WERI-Rb-1 (cell line): ENCODE measurements around the gene IRX5.

Experiments used
- DNase-seq: peaks from one replicate; pipeline ENCODE4 v3.0.0-alpha.2; 2020
- H3K27ac ChIP-seq: fragments of 250-450 bp; sonication (Bioruptor Pico); 2 replicates; pipeline ENCODE4 v1.5.1; 2020; ENCODE audit warnings: mild to moderate bottlenecking, moderate library complexity
- H3K27me3 ChIP-seq: fragments of 250-450 bp; sonication (Bioruptor Pico); 2 replicates; pipeline ENCODE4 v1.5.1; 2021; ENCODE audit warnings: mild to moderate bottlenecking, low read depth, moderate library complexity; ENCODE audit not compliant: insufficient read depth, severe bottlenecking
- H3K36me3 ChIP-seq: fragments of 250-450 bp; sonication (Bioruptor Pico); 2 replicates; pipeline ENCODE4 v1.5.1; 2020; ENCODE audit warnings: mild to moderate bottlenecking, moderate library complexity
- H3K4me3 ChIP-seq: 2 replicates; pipeline ENCODE4 v1.5.1; 2011; ENCODE audit warnings: low read depth, mild to moderate bottlenecking, control low read depth, low read length
- H3K9me3 ChIP-seq: fragments of 250-450 bp; sonication (Bioruptor Pico); 2 replicates; pipeline ENCODE4 v1.5.1; 2021; ENCODE audit warnings: mild to moderate bottlenecking, moderate library complexity; ENCODE audit not compliant: severe bottlenecking
- TF ChIP-seq, protein P1 (sequence below): IDR thresholded peaks from 2 replicates; pipeline ENCODE4 v1.5.1; 2011; ENCODE audit warnings: low read depth, mild to moderate bottlenecking, control low read depth, inconsistent platforms, low read length

The IRX5 gene

DNA sequence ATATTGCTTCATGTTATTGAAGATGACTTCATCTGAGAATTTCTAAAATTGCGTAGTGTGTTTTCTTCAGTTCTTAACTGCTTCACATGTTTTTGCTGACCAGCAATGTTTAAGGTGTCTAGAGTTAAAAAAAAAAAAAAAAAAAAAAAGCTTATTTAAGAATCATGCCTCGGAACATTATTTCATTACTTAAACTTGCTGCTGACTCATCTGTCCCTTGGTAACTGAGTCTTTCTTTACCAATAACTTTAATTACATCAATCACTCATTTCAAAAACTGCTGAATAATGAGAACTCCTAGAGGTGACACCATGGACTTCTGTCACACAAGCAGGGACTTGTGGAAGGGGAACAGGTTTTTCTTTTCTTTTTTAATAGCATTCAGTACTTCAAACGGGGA, 16.2 kb downstream of the IRX5 start:
- TF ChIP-seq, protein P1, sequence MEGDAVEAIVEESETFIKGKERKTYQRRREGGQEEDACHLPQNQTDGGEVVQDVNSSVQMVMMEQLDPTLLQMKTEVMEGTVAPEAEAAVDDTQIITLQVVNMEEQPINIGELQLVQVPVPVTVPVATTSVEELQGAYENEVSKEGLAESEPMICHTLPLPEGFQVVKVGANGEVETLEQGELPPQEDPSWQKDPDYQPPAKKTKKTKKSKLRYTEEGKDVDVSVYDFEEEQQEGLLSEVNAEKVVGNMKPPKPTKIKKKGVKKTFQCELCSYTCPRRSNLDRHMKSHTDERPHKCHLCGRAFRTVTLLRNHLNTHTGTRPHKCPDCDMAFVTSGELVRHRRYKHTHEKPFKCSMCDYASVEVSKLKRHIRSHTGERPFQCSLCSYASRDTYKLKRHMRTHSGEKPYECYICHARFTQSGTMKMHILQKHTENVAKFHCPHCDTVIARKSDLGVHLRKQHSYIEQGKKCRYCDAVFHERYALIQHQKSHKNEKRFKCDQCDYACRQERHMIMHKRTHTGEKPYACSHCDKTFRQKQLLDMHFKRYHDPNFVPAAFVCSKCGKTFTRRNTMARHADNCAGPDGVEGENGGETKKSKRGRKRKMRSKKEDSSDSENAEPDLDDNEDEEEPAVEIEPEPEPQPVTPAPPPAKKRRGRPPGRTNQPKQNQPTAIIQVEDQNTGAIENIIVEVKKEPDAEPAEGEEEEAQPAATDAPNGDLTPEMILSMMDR = no peak

DNA sequence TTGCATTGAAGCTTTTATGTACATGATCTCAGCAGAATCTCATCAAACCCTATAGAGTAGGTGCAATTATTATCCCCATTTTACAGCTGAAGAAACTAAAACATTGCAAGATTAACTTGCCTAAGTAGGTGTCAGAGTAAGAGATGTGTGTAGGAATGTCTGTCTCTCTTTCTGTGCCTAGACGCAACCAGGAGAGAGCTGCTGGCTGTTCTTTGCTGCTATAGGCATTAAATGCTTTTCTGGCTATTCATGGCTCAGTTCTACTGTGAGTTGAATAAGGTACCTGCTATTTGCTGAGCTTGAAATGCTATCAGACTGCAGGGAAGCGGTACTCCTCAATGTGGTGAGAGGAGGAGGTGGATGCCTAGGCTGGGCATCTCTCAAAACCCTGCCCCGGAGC, 17.0 kb downstream of the IRX5 start:
- DNase-seq = no peak
- TF ChIP-seq, protein P1 = no peak
- Histone ChIP-seq H3K27me3 (no peaks in the 10 kb centered on the region), H3K36me3 (no peaks in the 10 kb centered on the region), H3K4me3 (no peak overlapping the region), H3K27ac (no peak overlapping the region), H3K9me3 (no peaks in the 10 kb centered on the region)

More for the DNA sequence above, 16.2 kb downstream of the IRX5 start:
- no peaks in the 10 kb centered on the region for H3K36me3 ChIP-seq
- H3K27me3 ChIP-seq = no peaks in the 10 kb centered on the region
- H3K27ac ChIP-seq = no peak overlapping the region
- no peak for DNase-seq
- H3K9me3 ChIP-seq = no peaks in the 10 kb centered on the region
- no peak overlapping the region for H3K4me3 ChIP-seq

DNA sequence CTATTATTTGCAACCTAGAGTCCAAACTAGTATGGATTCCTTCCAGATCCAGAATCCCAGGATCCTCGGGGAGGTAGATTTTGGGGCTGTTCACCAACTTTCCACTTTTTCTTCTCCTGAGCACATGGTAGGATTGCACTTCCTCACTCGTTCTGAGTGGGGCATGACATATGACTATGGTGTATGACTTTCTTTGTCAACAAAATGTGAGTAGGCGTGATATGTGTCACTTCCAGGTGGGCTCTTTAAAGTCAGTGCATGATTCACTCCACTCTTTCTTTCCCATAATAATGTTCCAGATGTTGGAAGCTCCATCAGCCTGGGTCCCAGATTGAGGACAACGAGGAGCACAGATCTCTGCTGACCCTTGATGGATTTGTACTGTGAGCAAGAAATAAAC, 21.5 kb downstream of the IRX5 start:
- Histone ChIP-seq H3K27me3 (no peaks in the 10 kb centered on the region), H3K4me3 (no peak overlapping the region), H3K9me3 (no peaks in the 10 kb centered on the region), H3K27ac (no peak overlapping the region), H3K36me3 (no peaks in the 10 kb centered on the region)
- no peak for DNase-seq
- TF ChIP-seq, protein P1 = no peak

DNA sequence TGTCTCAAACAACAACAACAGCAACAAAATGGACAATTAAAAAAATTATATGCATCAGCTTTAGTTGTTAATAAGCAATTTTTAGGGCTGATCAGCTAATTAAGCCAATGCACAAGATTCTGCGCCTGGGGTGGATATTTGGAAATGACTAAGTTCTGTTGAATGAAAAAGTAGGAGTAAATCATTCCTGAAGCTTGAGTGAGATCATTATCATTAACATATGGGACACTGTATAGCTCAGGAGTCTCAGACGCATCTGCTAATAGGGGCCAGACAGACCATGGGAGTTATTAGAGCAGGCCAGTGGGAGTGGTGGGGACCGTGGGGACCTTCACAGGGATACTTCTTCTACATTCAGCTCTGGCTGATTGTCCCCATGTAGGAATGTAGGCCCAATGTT, 22.8 kb downstream of the IRX5 start:
- Histone ChIP-seq H3K9me3 (no peaks in the 10 kb centered on the region), H3K4me3 (no peak overlapping the region), H3K27ac (no peak overlapping the region), H3K27me3 (no peaks in the 10 kb centered on the region), H3K36me3 (no peaks in the 10 kb centered on the region)
- TF ChIP-seq, protein P1 = no peak
- DNase-seq = no peak

DNA sequence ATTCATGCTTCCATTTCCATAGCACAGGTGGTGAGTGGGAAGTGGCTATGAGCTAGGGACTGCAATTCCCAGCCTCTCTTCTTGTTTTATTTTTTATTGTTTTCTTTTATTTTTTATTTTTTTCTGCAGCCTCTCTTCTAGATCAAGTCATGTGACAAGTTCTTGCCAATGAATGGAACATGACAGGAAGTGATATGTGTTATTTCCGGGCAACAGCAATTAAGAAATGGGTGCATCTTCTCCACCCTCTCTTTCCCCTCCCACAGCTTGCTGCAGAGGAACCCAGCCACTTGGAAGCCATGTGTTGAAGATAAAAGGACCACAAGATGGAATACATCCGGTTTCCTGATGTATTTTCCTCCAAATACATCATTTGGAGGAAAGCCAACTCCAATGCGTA, 23.6 kb downstream of the IRX5 start:
- TF ChIP-seq, protein P1 = no peak
- no peaks in the 10 kb centered on the region for H3K27me3 ChIP-seq
- H3K27ac ChIP-seq = no peak overlapping the region
- no peak for DNase-seq
- no peaks in the 10 kb centered on the region for H3K9me3 ChIP-seq
- no peaks in the 10 kb centered on the region for H3K36me3 ChIP-seq
- no peak overlapping the region for H3K4me3 ChIP-seq

DNA sequence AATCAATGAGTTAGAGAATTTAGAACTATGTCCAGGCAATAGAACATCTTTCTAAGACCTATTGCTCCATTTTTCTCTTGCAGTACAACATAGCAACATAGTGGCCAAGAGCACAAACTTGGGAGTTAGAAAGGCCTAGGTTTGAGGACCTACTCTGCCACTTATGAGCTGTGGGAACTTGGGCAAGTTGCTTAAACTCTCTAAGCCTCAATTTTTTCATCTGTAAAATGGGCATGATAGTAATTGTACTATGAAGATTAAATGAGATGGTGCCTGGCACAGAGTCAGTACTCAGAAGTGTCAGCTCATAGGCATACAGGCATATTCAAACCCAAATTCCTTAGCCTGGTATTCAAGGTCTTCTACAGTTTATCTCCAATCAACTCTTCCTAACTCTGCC, 25.1 kb downstream of the IRX5 start:
- TF ChIP-seq, protein P1 = no peak
- Histone ChIP-seq H3K4me3 (no peak overlapping the region), H3K27ac (no peak overlapping the region), H3K36me3 (no peaks in the 10 kb centered on the region), H3K9me3 (no peaks in the 10 kb centered on the region), H3K27me3 (no peaks in the 10 kb centered on the region)
- no peak for DNase-seq
